ENCODE results near the gene SYT1.

Gene SYT1

GRCh38 chr12:78891646-78892353, 27.2 kb downstream of the SYT1 start:
- no peak overlapping the region for H3K4me3 ChIP-seq (ENCODE audit: low read depth, low read length)
- no peak for TF ChIP-seq CTCF (IDR thresholded peaks at IDR 0.05; ENCODE audit: borderline replicate concordance, insufficient read depth, low read depth, low read length)

- H3K4me3 ChIP-seq (ENCODE audit: low read depth, low read length), result no peak overlapping the region
- no peak for TF ChIP-seq CTCF (IDR thresholded peaks at IDR 0.05; ENCODE audit: borderline replicate concordance, insufficient read depth, low read depth, low read length)
Observed at GRCh38 chr12:78898416-78898815, 33.8 kb downstream of the SYT1 start.

- no peak overlapping the region for H3K4me3 ChIP-seq (ENCODE audit: low read depth, low read length)
- no peak for TF ChIP-seq CTCF (IDR thresholded peaks at IDR 0.05; ENCODE audit: borderline replicate concordance, insufficient read depth, low read depth, low read length)
Observed at GRCh38 chr12:78914859-78915331, 50.3 kb downstream of the SYT1 start.

- TF ChIP-seq CTCF (IDR thresholded peaks at IDR 0.05; ENCODE audit: borderline replicate concordance, insufficient read depth, low read depth, low read length), result no peak
- H3K4me3 ChIP-seq (ENCODE audit: low read depth, low read length), result no peak overlapping the region
Observed at GRCh38 chr12:78916845-78917480, 52.4 kb downstream of the SYT1 start.

- no peak overlapping the region for H3K4me3 ChIP-seq (ENCODE audit: low read depth, low read length)
- no peak for TF ChIP-seq CTCF (IDR thresholded peaks at IDR 0.05; ENCODE audit: borderline replicate concordance, insufficient read depth, low read depth, low read length)
Observed at GRCh38 chr12:78917513-78917912, 52.9 kb downstream of the SYT1 start.

GRCh38 chr12:78918268-78918667, 53.7 kb downstream of the SYT1 start:
- no peak for TF ChIP-seq CTCF (IDR thresholded peaks at IDR 0.05; ENCODE audit: borderline replicate concordance, insufficient read depth, low read depth, low read length)

More at GRCh38 chr12:78918268-78918667, 53.7 kb downstream of the SYT1 start:
- H3K4me3 ChIP-seq (ENCODE audit: low read depth, low read length), result no peak overlapping the region
